SK-N-SH treated with all-trans-retinoic acid at 6 μM for 48 hours (cell line): ENCODE measurements around the gene GNPDA1.

Experiments used
- ATAC-seq: fragments of 200-7000 bp; cut with Tn5 transposase; 3 replicates; pipeline ENCODE4 v1.9.1; 2020; ENCODE audit warnings: mild to moderate bottlenecking, moderate library complexity
- ARNTL ChIP-seq: fragments of 450-650 bp; formaldehyde crosslinking; IDR thresholded peaks from 2 replicates; pipeline ENCODE4 v1.5.0; 2020; ENCODE audit warnings: low read depth, mild to moderate bottlenecking, moderate library complexity, borderline replicate concordance
- BACH2 ChIP-seq: fragments of 250-450 bp; sonication (Bioruptor Pico); IDR thresholded peaks from 2 replicates; pipeline ENCODE4 v1.9.0; 2021; ENCODE audit warnings: mild to moderate bottlenecking, borderline replicate concordance
- CREB5 ChIP-seq: fragments of 250-450 bp; sonication (Bioruptor Pico); IDR thresholded peaks from 2 replicates; pipeline ENCODE4 v1.5.1; 2020; ENCODE audit warnings: low read depth, mild to moderate bottlenecking, moderate library complexity
- CSDC2 ChIP-seq: fragments of 250-450 bp; sonication (Bioruptor Pico); IDR thresholded peaks from 2 replicates; pipeline ENCODE4 v1.5.0; 2020; ENCODE audit warnings: mild to moderate bottlenecking, moderate library complexity
- CSRNP3 ChIP-seq: fragments of 250-450 bp; sonication (Bioruptor Pico); IDR thresholded peaks from 2 replicates; pipeline ENCODE4 v1.5.1; 2021; ENCODE audit warnings: mild to moderate bottlenecking, moderate library complexity
- ESRRG ChIP-seq: fragments of 250-450 bp; sonication (Bioruptor Pico); IDR thresholded peaks from 2 replicates; pipeline ENCODE4 v1.6.1; 2021; ENCODE audit warnings: mild to moderate bottlenecking
- GLIS3 ChIP-seq: fragments of 250-450 bp; sonication (Bioruptor Pico); IDR thresholded peaks from 2 replicates; pipeline ENCODE4 v1.5.0; 2020; ENCODE audit warnings: mild to moderate bottlenecking, moderate library complexity
- ISL1 ChIP-seq: fragments of 250-450 bp; sonication (Bioruptor Pico); IDR thresholded peaks from 2 replicates; pipeline ENCODE4 v2.1.2; 2022; ENCODE audit warnings: mild to moderate bottlenecking, moderate library complexity
- PATZ1 ChIP-seq: fragments of 250-450 bp; sonication (Bioruptor Pico); IDR thresholded peaks from 2 replicates; pipeline ENCODE4 v1.8.0; 2020; ENCODE audit warnings: mild to moderate bottlenecking, moderate library complexity, borderline replicate concordance
- POU6F1 ChIP-seq: fragments of 250-450 bp; sonication (Bioruptor Pico); IDR thresholded peaks from 2 replicates; pipeline ENCODE4 v1.8.0; 2021; ENCODE audit warnings: low read depth, mild to moderate bottlenecking, moderate library complexity, borderline replicate concordance
- PPARA ChIP-seq: fragments of 250-450 bp; sonication (Bioruptor Pico); IDR thresholded peaks from 2 replicates; pipeline ENCODE4 v1.5.0; 2020; ENCODE audit warnings: mild to moderate bottlenecking, borderline replicate concordance
- RARB ChIP-seq: fragments of 250-450 bp; sonication (Bioruptor Pico); IDR thresholded peaks from 2 replicates; pipeline ENCODE4 v1.8.0; 2021; ENCODE audit warnings: mild to moderate bottlenecking, moderate library complexity
- SNAI2 ChIP-seq: fragments of 250-450 bp; sonication (Bioruptor Pico); IDR thresholded peaks from 2 replicates; pipeline ENCODE4 v1.5.0; 2020; ENCODE audit warnings: mild to moderate bottlenecking, moderate library complexity
- TOX ChIP-seq: fragments of 250-450 bp; sonication (Bioruptor Pico); IDR thresholded peaks from 2 replicates; pipeline ENCODE4 v1.8.0; 2021; ENCODE audit warnings: mild to moderate bottlenecking, moderate library complexity, borderline replicate concordance
- TSHZ2 ChIP-seq: fragments of 250-450 bp; sonication (Bioruptor Pico); IDR thresholded peaks from 2 replicates; pipeline ENCODE4 v1.5.0; 2020; ENCODE audit warnings: mild to moderate bottlenecking, moderate library complexity
- ZC3H10 ChIP-seq: fragments of 250-450 bp; sonication (Bioruptor Pico); IDR thresholded peaks from 2 replicates; pipeline ENCODE4 v1.5.1; 2021; ENCODE audit warnings: mild to moderate bottlenecking, moderate library complexity
- ZFP3 ChIP-seq: fragments of 250-450 bp; sonication (Bioruptor Pico); IDR thresholded peaks from 2 replicates; pipeline ENCODE4 v1.5.0; 2020; ENCODE audit warnings: mild to moderate bottlenecking, moderate library complexity
- ZNF70 ChIP-seq: fragments of 450-650 bp; formaldehyde crosslinking; IDR thresholded peaks from 2 replicates; pipeline ENCODE4 v1.5.0; 2020; ENCODE audit warnings: mild to moderate bottlenecking, moderate library complexity
- ZNF8 ChIP-seq: fragments of 450-650 bp; formaldehyde crosslinking; IDR thresholded peaks from 2 replicates; pipeline ENCODE4 v1.5.0; 2020; ENCODE audit warnings: mild to moderate bottlenecking, moderate library complexity

Gene GNPDA1

GRCh38 chr5:141992349-141992963 lies 20.4 kb downstream of the GNPDA1 start:
- ATAC-seq = peak; percentile 90
- TF ChIP-seq ZC3H10 (no peak), PATZ1 (CRISPR knock-in tag) (no peak), CSDC2 (no peak), TOX (CRISPR knock-in tag) (no peak), ISL1 (CRISPR knock-in tag) (no peak), ESRRG (CRISPR knock-in tag) (no peak), BACH2 (CRISPR knock-in tag) (no peak), RARB (CRISPR knock-in tag) (no peak), TSHZ2 (CRISPR knock-in tag) (no peak), ARNTL (CRISPR knock-in tag) (no peak), ZNF70 (CRISPR knock-in tag) (no peak), CREB5 (CRISPR knock-in tag) (no peak), GLIS3 (CRISPR knock-in tag) (no peak), CSRNP3 (CRISPR knock-in tag) (no peak), ZFP3 (CRISPR knock-in tag) (no peak), POU6F1 (CRISPR knock-in tag) (no peak)

- ATAC-seq = no peak
- TF ChIP-seq TOX (CRISPR knock-in tag) (no peak), SNAI2 (CRISPR knock-in tag) (no peak), ZFP3 (CRISPR knock-in tag) (no peak), BACH2 (CRISPR knock-in tag) (no peak), CREB5 (CRISPR knock-in tag) (no peak), ESRRG (CRISPR knock-in tag) (no peak), PPARA (CRISPR knock-in tag) (no peak), RARB (CRISPR knock-in tag) (no peak), ZNF8 (CRISPR knock-in tag) (no peak), ISL1 (CRISPR knock-in tag) (no peak), ARNTL (CRISPR knock-in tag) (no peak), PATZ1 (CRISPR knock-in tag) (no peak), CSDC2 (no peak)
These were observed 23.1 kb downstream of the GNPDA1 start for GRCh38 chr5:141989720-141990119.
